ENCODE data around the gene GCM1.
A peak's percentile ranks its signal among the peaks of the same experiment; 100 is the strongest.

Gene GCM1

GRCh38 chr6:53151676-53152075 is 3.0 kb upstream of the GCM1 start:
- no peak for DNase-seq

GRCh38 chr6:53144802-53145201 is 3.8 kb downstream of the GCM1 start:
- no peak for DNase-seq

- no peak for DNase-seq
These were observed 4.9 kb downstream of the GCM1 start for GRCh38 chr6:53143710-53144109.

GRCh38 chr6:53142810-53143209 is 5.8 kb downstream of the GCM1 start:
- DNase-seq, result no peak

- DNase-seq, result no peak
These were observed 8.7 kb downstream of the GCM1 start for GRCh38 chr6:53139841-53140413.

GRCh38 chr6:53136000-53136609 is 12.5 kb downstream of the GCM1 start:
- DNase-seq, result no peak

GRCh38 chr6:53134601-53135235 is 13.9 kb downstream of the GCM1 start:
- DNase-seq, result no peak

GRCh38 chr6:53133961-53134360 is 14.7 kb downstream of the GCM1 start:
- no peak for DNase-seq

- DNase-seq, result no peak
These were observed 17.9 kb downstream of the GCM1 start for GRCh38 chr6:53130569-53131290.

- no peak for DNase-seq
These were observed 19.8 kb downstream of the GCM1 start for GRCh38 chr6:53128842-53129241.

GRCh38 chr6:53125276-53125675 is 23.4 kb downstream of the GCM1 start:
- DNase-seq, result no peak

- no peak for DNase-seq
These were observed 24.4 kb downstream of the GCM1 start for GRCh38 chr6:53124131-53124800.

- peak; percentile 83 for DNase-seq
These were observed 28.8 kb downstream of the GCM1 start for GRCh38 chr6:53119772-53120409.

- peak; percentile 39 for DNase-seq
These were observed 29.3 kb downstream of the GCM1 start for GRCh38 chr6:53119349-53119748.

GRCh38 chr6:53115741-53116140 is 32.9 kb downstream of the GCM1 start:
- DNase-seq, result no peak

- no peak for DNase-seq
These were observed 33.5 kb downstream of the GCM1 start for GRCh38 chr6:53115113-53115512.

- no peak for DNase-seq
These were observed 34.9 kb downstream of the GCM1 start for GRCh38 chr6:53113742-53114141.

- peak; percentile 36 for DNase-seq
These were observed 35.8 kb downstream of the GCM1 start for GRCh38 chr6:53112871-53113270.

- DNase-seq, result peak; percentile 85
These were observed 36.2 kb downstream of the GCM1 start for GRCh38 chr6:53112404-53112803.

- DNase-seq, result no peak
These were observed 36.8 kb downstream of the GCM1 start for GRCh38 chr6:53111865-53112264.

GRCh38 chr6:53109612-53110011 is 39.0 kb downstream of the GCM1 start:
- no peak for DNase-seq

- DNase-seq, result no peak
These were observed 41.5 kb downstream of the GCM1 start for GRCh38 chr6:53107091-53107490.

GRCh38 chr6:53104916-53105315 is 43.7 kb downstream of the GCM1 start:
- DNase-seq, result no peak
